Erythroblast (primary cell): ENCODE measurements around the gene VDAC2.

ENCODE experiments used
- GATA1 ChIP-seq: IDR thresholded peaks from 2 replicates; pipeline ENCODE4 v1.6.1; 2011; ENCODE audit warnings: low read depth, mild to moderate bottlenecking, control low read depth, low read length, moderate library complexity
- POLR2A ChIP-seq: IDR thresholded peaks from 2 replicates; pipeline ENCODE4 v1.6.1; 2011; ENCODE audit warnings: mild to moderate bottlenecking, low read length

DNA sequence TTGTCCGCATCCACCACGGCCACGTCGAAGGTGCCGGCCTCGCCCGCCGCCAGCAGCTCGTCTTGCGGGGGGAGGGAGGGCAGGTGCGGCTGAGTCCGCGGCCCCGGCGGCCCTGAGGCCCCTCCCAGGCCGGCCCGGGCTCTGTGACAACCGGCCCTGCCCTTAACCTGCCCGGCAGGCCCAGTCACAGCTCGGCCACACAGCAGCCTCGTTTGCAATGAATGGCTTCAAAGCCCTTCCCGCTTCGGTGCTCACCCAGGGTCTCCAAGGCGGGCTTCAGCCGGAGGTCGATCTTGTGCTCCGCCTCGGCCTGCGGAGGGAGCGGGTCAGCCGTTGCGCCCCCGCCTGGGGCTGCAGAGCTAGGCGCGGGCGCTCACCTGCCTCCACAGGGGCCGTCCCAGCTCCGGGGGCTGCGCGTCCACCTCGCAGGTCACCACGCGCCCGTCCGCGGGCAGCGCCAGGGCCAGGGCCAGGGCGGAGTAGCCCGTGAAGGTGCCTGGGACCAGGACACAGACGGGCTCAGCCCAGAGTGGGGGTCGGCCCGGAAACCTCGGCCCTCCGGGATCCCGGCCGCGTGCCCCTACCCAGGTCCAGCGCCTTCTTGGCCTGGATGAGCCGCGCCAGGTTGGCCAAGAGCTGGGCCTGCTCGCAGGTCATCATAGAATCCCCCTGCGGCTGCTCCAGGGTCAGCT, 24.2 kb downstream of the VDAC2 start:
- TF ChIP-seq POLR2A (no peak), GATA1 (no peak)
